Caco-2 (cell line): Measurements from ENCODE around the gene DENND1A. TPM values are rescaled to one million over a fixed set of nuclear protein-coding genes. Genes with fewer than 3 reads are reported as not detected.

Experiments used
- BruUV-seq: library from RNA; stranded (reverse); fragments of 400-500 nt; replicated peaks from 2 replicates; lab custom pipeline; 2021; lab: Mats Ljungman, UMichigan
- CTCF ChIA-PET: fragments of 300-600 bp; sonication (Branson Sonifier 250); formaldehyde crosslinking; loops from one replicate; lab custom pipeline; 2022; ENCODE audit warnings: antibody characterized with exemption; lab: Charles Lee
- POLR2A ChIA-PET: fragments of 300-600 bp; sonication (Branson Sonifier 250); formaldehyde crosslinking; loops from one replicate; lab custom pipeline; 2022; ENCODE audit warnings: antibody characterized with exemption; lab: Charles Lee
- DNase-seq, 2 experiments: peaks; one replicate each; pipeline versions ENCODE4 v3.0.0 to v3.0.0-alpha.2; 2020 to 2022
- H3K27me3 ChIP-seq: replicated peaks from 2 replicates; pipeline ENCODE4 v1.6.0; 2011; ENCODE audit warnings: low read length; ENCODE audit not compliant: control insufficient read depth, insufficient read depth
- H3K36me3 ChIP-seq: 2 replicates; pipeline ENCODE4 v1.5.1; 2011; ENCODE audit warnings: low read length; ENCODE audit not compliant: control insufficient read depth, insufficient read depth
- H3K4me1 ChIP-seq: fragments of 250-450 bp; sonication (Bioruptor Pico); 2 replicates; pipeline ENCODE4 v1.5.1; 2020; ENCODE audit warnings: mild to moderate bottlenecking
- H3K4me3 ChIP-seq: 2 replicates; pipeline ENCODE4 v1.5.1; 2011; ENCODE audit warnings: low read depth, mild to moderate bottlenecking, control low read depth, low read length
- H3K9me3 ChIP-seq: fragments of 250-450 bp; sonication (Bioruptor Pico); 2 replicates; pipeline ENCODE4 v1.5.1; 2020; ENCODE audit warnings: mild to moderate bottlenecking, moderate library complexity
- H3K27ac Mint-ChIP-seq: one replicate; pipeline ENCODE4 v1.8.0; 2022; ENCODE audit warnings: mixed read lengths; ENCODE audit not compliant: unreplicated experiment
- H3K27me3 Mint-ChIP-seq: one replicate; pipeline ENCODE4 v1.8.0; 2022; ENCODE audit warnings: mixed read lengths; ENCODE audit not compliant: insufficient read depth, unreplicated experiment
- H3K36me3 Mint-ChIP-seq: one replicate; pipeline ENCODE4 v1.8.0; 2022; ENCODE audit warnings: mild to moderate bottlenecking, mixed read lengths; ENCODE audit not compliant: insufficient read depth, unreplicated experiment
- H3K4me1 Mint-ChIP-seq: one replicate; pipeline ENCODE4 v1.8.0; 2022; ENCODE audit warnings: low read depth, mixed read lengths; ENCODE audit not compliant: unreplicated experiment
- H3K4me3 Mint-ChIP-seq: one replicate; pipeline ENCODE4 v1.8.0; 2022; ENCODE audit warnings: mild to moderate bottlenecking, moderate library complexity, mixed read lengths; ENCODE audit not compliant: unreplicated experiment
- H3K9me3 Mint-ChIP-seq: one replicate; pipeline ENCODE4 v1.8.0; 2022; ENCODE audit warnings: mixed read lengths; ENCODE audit not compliant: unreplicated experiment
- intact Hi-C: fragments of 100-400 bp; cut with micrococcal nuclease; formaldehyde crosslinking; loops from one replicate; pipeline ENCODE4 v1.10.0; 2022; ENCODE audit not compliant: unreplicated experiment
- total RNA-seq: library from RNA; stranded (reverse); gene quantifications from 2 replicates; pipeline ENCODE4 v1.2.3, GENCODE V29; 2022
- TF ChIP-seq, protein P1 (sequence below), 2 experiments: fragments of 200-600 bp in 1 of 2; IDR thresholded peaks; 1 replicate in 1 of 2; 2 replicates in 1 of 2; pipeline versions ENCODE4 v1.5.1 to v1.8.0; 2011 to 2022; ENCODE audit warnings: antibody characterized with exemption in 1 of 2, control low read depth in 1 of 2, inconsistent platforms in 1 of 2, low read depth in 1 of 2, low read length in 1 of 2, mild to moderate bottlenecking in 1 of 2, moderate library complexity in 1 of 2; ENCODE audit not compliant: insufficient read depth in 1 of 2, severe bottlenecking in 1 of 2, unreplicated experiment in 1 of 2

Gene DENND1A
- total RNA-seq, 1 experiment from 2014 or later: 41.6 TPM

DNA sequence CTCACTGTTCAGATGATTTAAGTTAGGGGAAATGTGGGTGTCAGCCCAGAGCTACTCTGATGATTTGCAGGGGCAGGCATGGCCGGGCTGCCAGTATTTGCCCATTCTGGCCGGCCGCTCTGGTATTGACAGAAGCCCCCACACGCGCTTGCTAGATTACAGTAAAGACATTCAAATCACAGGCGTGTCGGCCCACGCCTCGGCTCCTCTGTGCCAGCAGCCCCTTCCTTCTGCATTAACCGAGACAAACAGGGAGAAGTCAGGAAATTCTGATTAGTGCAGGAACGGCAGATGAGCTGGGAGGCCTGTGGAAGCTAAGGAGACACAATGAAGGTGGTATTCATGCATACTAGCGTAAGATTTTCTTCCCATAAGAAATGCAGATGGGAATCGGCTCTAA lies 460.6 kb downstream of the DENND1A start:
- Histone ChIP-seq H3K4me1 (peaks cover 45% of the 10 kb centered on the region), H3K27me3 (no peaks in the 10 kb centered on the region), H3K36me3 (no peaks in the 10 kb centered on the region), H3K4me3 (no peak overlapping the region), H3K9me3 (no peaks in the 10 kb centered on the region)
- Mint-ChIP-seq H3K4me3 (no peak overlapping the region), H3K36me3 (peaks cover 20% of the 10 kb centered on the region), H3K27ac (peak overlapping the region; percentile 87), H3K4me1 (peaks cover 31% of the 10 kb centered on the region), H3K27me3 (no peaks in the 10 kb centered on the region), H3K9me3 (no peaks in the 10 kb centered on the region)
- BruUV-seq: no TSS peak
- CTCF ChIA-PET: no interaction called here
- intact Hi-C loops: no loop called here
- POLR2A ChIA-PET: no interaction called here
- no peak for DNase-seq
- TF ChIP-seq, protein P1, sequence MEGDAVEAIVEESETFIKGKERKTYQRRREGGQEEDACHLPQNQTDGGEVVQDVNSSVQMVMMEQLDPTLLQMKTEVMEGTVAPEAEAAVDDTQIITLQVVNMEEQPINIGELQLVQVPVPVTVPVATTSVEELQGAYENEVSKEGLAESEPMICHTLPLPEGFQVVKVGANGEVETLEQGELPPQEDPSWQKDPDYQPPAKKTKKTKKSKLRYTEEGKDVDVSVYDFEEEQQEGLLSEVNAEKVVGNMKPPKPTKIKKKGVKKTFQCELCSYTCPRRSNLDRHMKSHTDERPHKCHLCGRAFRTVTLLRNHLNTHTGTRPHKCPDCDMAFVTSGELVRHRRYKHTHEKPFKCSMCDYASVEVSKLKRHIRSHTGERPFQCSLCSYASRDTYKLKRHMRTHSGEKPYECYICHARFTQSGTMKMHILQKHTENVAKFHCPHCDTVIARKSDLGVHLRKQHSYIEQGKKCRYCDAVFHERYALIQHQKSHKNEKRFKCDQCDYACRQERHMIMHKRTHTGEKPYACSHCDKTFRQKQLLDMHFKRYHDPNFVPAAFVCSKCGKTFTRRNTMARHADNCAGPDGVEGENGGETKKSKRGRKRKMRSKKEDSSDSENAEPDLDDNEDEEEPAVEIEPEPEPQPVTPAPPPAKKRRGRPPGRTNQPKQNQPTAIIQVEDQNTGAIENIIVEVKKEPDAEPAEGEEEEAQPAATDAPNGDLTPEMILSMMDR (IDR thresholded peaks at IDR 0.05; ENCODE audit: insufficient read depth in 1 of 2, low read depth in 1 of 2, low read length in 1 of 2, severe bottlenecking in 1 of 2, unreplicated experiment in 1 of 2): no peak

DNA sequence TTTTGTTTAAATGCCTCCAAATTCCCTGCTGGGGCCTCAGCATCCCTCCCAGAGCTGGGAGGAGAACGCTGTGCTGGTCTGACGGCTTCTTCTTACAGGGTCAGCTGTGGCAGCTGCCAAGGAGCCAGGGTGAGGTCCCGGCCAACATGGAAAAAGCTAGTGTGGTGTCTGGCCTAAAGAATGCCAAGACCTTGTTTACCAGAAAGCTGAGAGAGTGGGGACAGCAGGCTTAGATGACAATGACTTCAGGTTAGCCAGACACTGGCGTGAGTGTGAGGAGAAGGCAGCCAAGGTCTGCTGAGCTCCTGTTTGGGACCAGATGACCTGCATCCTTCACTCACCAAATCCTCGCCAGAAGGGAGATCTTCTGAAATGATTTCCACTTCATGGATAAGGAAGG lies 461.4 kb downstream of the DENND1A start:
- intact Hi-C loops: no loop called here
- Histone ChIP-seq H3K27me3 (no peaks in the 10 kb centered on the region), H3K4me1 (peaks cover 45% of the 10 kb centered on the region), H3K9me3 (no peaks in the 10 kb centered on the region), H3K4me3 (no peak overlapping the region), H3K36me3 (no peaks in the 10 kb centered on the region)
- no peak for DNase-seq
- H3K27ac Mint-ChIP-seq: peak overlapping the region; percentile 87
- H3K36me3 Mint-ChIP-seq: peaks cover 23% of the 10 kb centered on the region
- no peaks in the 10 kb centered on the region for H3K27me3 Mint-ChIP-seq
- TF ChIP-seq, protein P1 (IDR thresholded peaks at IDR 0.05; ENCODE audit: insufficient read depth in 1 of 2, low read depth in 1 of 2, low read length in 1 of 2, severe bottlenecking in 1 of 2, unreplicated experiment in 1 of 2): no peak
- BruUV-seq: no TSS peak
- no peak overlapping the region for H3K4me3 Mint-ChIP-seq
- no peaks in the 10 kb centered on the region for H3K9me3 Mint-ChIP-seq
- ChIA-PET CTCF (no interaction called here), POLR2A (interaction anchor here (0.8 kb wide), 1 partner anchor 17 kb away, joined by 3 read pairs; no protein-coding TSS in a partner anchor)
- peaks cover 31% of the 10 kb centered on the region for H3K4me1 Mint-ChIP-seq

DNA sequence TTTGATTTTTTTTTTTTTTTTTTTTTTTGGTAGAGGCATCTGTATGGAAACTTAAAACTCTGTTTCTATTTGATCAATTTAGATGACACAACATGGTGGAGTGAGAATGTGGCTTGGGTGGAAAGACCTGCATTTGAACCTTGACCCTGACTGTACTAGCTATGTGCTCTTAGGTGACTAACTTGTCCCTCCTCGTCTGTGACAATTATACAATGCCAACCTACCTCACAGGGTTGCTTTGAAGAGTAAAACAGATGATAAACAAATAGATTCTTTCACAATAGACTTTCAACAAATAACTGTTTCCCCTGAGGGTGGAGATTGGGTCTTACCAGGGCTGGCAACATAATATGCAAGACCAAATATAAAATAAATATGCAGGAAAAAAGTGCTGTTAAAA lies 464.6 kb downstream of the DENND1A start:
- Histone ChIP-seq H3K9me3 (no peaks in the 10 kb centered on the region), H3K36me3 (no peaks in the 10 kb centered on the region), H3K4me3 (no peak overlapping the region), H3K4me1 (peaks cover 45% of the 10 kb centered on the region), H3K27me3 (no peaks in the 10 kb centered on the region)
- intact Hi-C loops: loop anchor here (2.0 kb wide), 1 partner anchor 33 kb away; no protein-coding TSS in a partner anchor
- ChIA-PET POLR2A (no interaction called here), CTCF (interaction anchor here (0.5 to 0.7 kb wide), 4 partner anchors 62 to 761 kb away, joined by 3 to 8 read pairs (median 4); no protein-coding TSS in a partner anchor)
- Mint-ChIP-seq H3K4me3 (no peak overlapping the region), H3K27me3 (no peaks in the 10 kb centered on the region), H3K27ac (no peak overlapping the region), H3K4me1 (peaks cover 27% of the 10 kb centered on the region), H3K36me3 (peaks cover 23% of the 10 kb centered on the region), H3K9me3 (no peaks in the 10 kb centered on the region)
- BruUV-seq: no TSS peak
- TF ChIP-seq, protein P1 (IDR thresholded peaks at IDR 0.05; ENCODE audit: insufficient read depth in 1 of 2, low read depth in 1 of 2, low read length in 1 of 2, severe bottlenecking in 1 of 2, unreplicated experiment in 1 of 2): no peak
- DNase-seq: peak; percentile 56 to 69
